Stimulated activated CD4-positive, alpha-beta T cell treated with anti-CD3 and anti-CD28 coated beads, Interleukin-15, amount 100 ng/mL, for 24 hours (primary cell): Measurements from ENCODE around the gene SLC24A3.

Source experiments
- DNase-seq: peaks from one replicate; pipeline ENCODE4 v3.0.0-alpha.2; 2020

SLC24A3 gene

GRCh38 chr20:19758133-19758500 lies 545.7 kb downstream of the SLC24A3 start, which contains the start of gene RIN2:
Gene RIN2 (plus strand): TSS chr20:19758258. CDS start chr20:19889602, 131,344 bp downstream.
- peak; percentile 7 for DNase-seq

- DNase-seq = peak; percentile 5
Measured at GRCh38 chr20:19758501-19759331, 546.3 kb downstream of the SLC24A3 start.

- no peak for DNase-seq
Measured at GRCh38 chr20:19760371-19760721, 547.9 kb downstream of the SLC24A3 start.

GRCh38 chr20:19761326-19761725 lies 548.9 kb downstream of the SLC24A3 start:
- no peak for DNase-seq

- no peak for DNase-seq
Measured at GRCh38 chr20:19761841-19762240, 549.4 kb downstream of the SLC24A3 start.

- no peak for DNase-seq
Measured at GRCh38 chr20:19764207-19764606, 551.8 kb downstream of the SLC24A3 start.

GRCh38 chr20:19765266-19765665 lies 552.8 kb downstream of the SLC24A3 start:
- no peak for DNase-seq

- no peak for DNase-seq
Measured at GRCh38 chr20:19765913-19766312, 553.5 kb downstream of the SLC24A3 start.

- no peak for DNase-seq
Measured at GRCh38 chr20:19767070-19767469, 554.6 kb downstream of the SLC24A3 start.

GRCh38 chr20:19768325-19768842 lies 555.9 kb downstream of the SLC24A3 start:
- no peak for DNase-seq

- DNase-seq = no peak
Measured at GRCh38 chr20:19769507-19769906, 557.1 kb downstream of the SLC24A3 start.

- DNase-seq = no peak
Measured at GRCh38 chr20:19770375-19770774, 557.9 kb downstream of the SLC24A3 start.

GRCh38 chr20:19771031-19771430 lies 558.6 kb downstream of the SLC24A3 start:
- no peak for DNase-seq
